Measurements from ENCODE around the gene MFRP.

MFRP gene

GRCh38 chr11:119316016-119316728 is 30.3 kb downstream of the MFRP start:
- DNase-seq = no peak

DNA sequence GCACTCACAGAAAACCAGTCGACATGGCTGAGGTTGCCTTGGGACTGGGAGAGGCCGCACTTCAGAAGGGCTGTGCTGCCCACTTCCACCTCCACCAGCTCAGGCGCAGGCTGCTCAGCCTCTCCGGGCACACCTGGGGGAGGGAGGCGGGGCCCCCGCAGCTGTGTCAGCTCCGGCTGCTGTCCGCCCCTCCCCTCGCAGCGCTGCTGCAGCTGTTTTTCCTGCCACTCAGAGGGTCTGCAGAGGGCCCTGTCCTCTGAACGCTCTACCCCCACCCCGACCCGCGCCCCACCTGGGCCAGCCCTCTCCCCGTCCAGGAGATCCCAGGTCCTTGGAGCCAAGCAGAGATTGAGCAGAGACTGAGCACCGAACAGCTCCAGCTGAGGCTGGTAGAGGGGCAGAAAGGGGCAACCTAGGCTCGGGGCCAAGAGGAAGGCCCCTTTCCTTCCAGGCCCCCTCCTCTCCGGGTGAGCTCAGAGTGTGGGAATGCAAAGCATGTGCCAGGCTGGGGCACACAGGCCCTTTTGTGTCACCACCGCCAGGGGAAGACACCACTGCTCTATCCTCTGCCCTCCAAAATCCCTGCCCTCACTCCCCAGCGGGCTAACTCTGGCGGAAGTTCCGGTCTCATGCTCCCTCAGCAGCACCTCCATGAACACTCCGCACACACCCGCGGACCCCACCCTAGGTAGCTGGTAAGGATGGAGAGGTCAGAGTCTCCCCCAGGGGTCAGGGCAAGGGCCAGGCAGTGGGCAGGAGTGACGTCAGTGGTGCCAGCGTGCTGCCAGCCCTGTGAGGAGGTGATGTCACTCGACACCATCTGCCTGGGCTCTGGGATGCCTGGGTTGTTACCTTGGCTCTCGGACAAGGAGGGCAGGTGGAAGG is 31.1 kb downstream of the MFRP start:
- no peak for DNase-seq

DNA sequence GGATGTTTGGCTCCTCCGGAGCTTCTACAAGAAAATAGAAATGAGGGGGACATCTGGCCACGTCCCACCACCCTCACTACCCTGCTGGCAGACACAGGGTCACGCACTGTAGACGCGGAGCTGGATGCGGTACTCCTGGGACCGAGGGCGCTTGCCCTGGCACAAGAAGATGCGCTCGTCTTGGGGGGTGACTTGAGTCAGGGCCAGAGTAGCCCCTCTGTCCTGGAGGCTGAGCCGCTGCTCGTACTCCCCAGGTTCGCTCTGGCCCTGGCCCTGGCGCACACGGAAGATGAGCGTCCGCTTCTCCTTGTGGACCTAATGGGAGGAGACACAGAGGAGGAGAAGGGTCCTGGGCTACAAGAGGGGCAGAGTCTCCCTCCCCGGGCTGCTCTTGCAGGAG is 31.8 kb downstream of the MFRP start:
- no peak for DNase-seq

GRCh38 chr11:119310682-119311052 is 35.8 kb downstream of the MFRP start:
- DNase-seq = no peak

- DNase-seq = no peak
Measured at GRCh38 chr11:119309953-119310681, 36.4 kb downstream of the MFRP start.

DNA sequence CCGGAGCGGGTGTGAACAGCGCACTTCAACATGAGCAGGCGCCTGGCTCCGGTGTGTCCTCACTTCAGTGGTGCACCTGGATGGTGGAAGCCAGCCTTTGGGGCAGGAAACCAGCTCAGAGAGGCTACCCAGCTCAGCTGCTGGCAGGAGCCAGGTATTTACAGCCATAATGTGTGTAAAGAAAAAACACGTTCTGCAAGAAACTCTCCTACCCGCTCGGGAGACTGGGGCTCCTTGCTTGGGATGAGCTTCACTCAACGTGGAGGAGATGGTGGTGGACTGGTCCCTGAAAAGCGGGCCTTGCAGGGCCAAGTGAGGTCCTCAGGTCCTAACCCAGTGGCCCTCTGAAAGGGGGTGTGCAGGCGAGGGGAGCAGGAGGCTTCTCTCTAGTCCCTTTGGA is 37.1 kb downstream of the MFRP start:
- no peak for DNase-seq

GRCh38 chr11:119307974-119308373 is 38.5 kb downstream of the MFRP start:
- no peak for DNase-seq

GRCh38 chr11:119307219-119307618 is 39.3 kb downstream of the MFRP start:
- DNase-seq = no peak

GRCh38 chr11:119306373-119306890 is 40.1 kb downstream of the MFRP start:
- no peak for DNase-seq

DNA sequence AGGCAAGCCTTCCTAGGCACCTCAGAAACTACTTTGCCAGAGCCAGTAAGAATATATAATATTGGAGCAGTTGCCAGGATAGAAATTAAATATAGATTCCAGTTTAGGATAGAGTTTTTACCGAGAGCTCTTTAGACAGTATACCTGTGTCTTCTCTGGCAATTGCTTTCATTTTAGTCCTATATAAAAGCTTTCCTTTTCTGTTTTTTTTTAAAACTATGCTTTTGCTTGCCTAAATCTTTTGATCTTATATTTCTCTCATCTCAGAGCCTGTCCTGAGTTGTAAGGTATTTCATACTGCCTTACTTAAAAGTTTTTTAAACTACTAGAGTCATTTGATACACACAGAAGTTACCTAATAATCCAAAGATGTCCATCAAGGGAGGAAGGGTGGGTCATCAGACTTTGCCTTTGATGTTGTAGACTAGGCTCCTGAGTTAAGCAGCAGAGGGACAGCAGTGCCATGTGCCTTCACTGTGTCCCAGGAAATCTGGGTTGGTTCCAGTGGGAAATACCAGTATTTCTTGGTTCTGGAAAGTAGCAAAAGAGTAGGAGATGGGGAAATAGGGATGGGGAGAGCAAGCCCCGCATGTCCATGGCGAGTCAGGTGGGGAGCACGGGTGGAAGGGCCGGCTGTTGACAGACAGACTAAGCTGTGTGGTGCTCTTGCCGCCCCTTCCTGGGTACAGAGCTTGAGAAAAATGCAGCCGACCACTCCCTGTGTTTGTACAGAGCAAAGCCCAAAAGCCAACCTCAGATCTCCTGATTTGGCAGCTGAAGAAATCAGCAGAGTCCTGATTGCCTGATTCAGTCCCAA is 40.7 kb downstream of the MFRP start:
- DNase-seq = no peak

DNA sequence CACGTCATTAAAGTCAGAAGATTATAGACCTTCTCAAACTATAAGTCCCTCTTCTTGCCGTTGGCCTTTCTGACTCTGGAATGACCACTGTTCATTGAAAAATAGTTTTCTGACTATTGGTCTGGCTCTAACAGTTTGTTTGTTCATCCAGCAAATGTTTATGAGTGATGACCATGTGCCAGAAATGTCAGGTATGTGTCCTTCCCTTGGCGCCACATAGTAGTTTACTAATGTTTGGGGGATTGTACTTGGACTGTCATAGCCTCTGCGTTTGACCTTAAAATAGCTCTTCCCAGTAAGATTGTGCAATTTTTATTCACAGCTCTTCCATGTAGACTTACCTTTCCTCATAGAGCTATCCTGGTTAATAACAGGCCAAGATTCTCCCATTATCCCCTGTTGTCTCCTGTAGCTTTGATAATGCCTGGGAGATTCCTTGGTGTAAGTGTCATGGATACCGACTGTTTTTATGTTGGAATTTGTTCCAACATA is 43.2 kb downstream of the MFRP start:
- no peak for DNase-seq

GRCh38 chr11:119300198-119300964 is 46.1 kb downstream of the MFRP start:
- no peak for DNase-seq

DNA sequence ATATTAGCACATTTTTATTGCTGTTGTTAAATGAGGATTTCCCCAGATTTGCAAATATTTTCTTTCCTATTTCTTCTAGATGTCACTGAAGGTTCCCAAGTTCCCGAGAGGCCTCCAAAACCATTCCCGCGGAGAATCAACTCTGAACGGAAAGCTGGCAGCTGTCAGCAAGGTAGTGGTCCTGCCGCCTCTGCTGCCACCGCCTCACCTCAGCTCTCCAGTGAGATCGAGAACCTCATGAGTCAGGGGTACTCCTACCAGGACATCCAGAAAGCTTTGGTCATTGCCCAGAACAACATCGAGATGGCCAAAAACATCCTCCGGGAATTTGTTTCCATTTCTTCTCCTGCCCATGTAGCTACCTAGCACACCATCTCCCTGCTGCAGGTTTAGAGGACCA is 47.1 kb downstream of the MFRP start:
- DNase-seq = no peak

DNA sequence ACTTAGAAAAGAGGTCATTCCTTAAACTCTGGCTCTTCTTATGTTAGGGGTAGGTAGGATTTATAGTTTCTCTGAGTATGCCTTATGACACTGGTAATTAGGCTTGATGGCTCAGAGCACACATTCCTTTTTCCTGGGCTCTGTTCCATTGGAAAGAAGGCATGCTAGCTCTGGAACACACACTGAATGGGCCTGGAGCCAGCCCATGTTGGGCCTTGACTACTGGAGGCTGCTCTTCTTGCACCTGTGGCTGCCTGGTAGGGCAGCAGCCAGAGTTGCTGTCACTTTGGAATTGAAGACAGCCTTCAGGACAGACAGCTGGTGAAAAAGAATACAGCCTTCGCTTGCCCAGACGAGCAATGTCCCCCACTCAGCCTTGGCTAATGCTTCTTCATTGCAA is 47.8 kb downstream of the MFRP start:
- DNase-seq = no peak

DNA sequence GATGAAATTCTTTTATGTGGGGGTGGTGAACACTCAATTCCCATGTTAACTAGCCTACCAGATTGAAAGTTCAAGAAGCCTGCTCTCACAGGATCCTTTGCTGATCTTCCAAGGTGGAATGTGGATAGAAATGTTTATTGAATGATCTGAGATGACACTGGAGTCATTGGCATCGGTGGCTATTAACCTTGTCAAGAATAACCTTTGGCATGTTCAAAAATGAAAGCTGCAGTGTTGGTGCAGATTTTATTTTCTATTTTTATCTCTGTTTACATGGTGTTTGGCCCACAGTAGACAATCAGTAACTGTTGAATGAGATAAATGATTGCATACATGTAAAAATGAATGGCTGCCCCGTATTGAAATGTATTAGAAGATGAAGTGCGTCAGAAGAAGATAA is 48.6 kb downstream of the MFRP start:
- no peak for DNase-seq

GRCh38 chr11:119295178-119295577 is 51.3 kb downstream of the MFRP start:
- DNase-seq = no peak

GRCh38 chr11:119293461-119293860 is 53.0 kb downstream of the MFRP start:
- no peak for DNase-seq

- no peak for DNase-seq
Measured at GRCh38 chr11:119290894-119291497, 55.5 kb downstream of the MFRP start.

Data from NCI-H524 treated with DMSO at 0.1 percent for 48 hours (cell line).